Gastroesophageal sphincter (tissue), 3 donors: ENCODE results near the gene POSTN.
"Not testable (repeated sequence)": the region's sequence is repeated elsewhere in the genome, so short reads cannot be mapped to it uniquely, and the experiment has no call there.

Experiments
- CTCF ChIP-seq, 4 experiments: fragments of 200-600 bp in 2 of 4; fragments of 450-650 bp in 2 of 4; sonication (generic) in 1 of 4; IDR thresholded peaks; one replicate each; pipeline ENCODE4 v1.5.1; 2017 to 2019; ENCODE audit warnings: antibody characterized with exemption in 4 of 4, mild to moderate bottlenecking in 2 of 4, moderate library complexity in 2 of 4
- EP300 ChIP-seq: sonication (generic); formaldehyde crosslinking; IDR thresholded peaks from one replicate; pipeline ENCODE4 v1.6.1; 2017; ENCODE audit warnings: antibody characterized with exemption, mild to moderate bottlenecking
- POLR2A ChIP-seq, 2 donors: fragments of 450-650 bp; IDR thresholded peaks; one replicate each; pipeline ENCODE4 v1.6.1; 2017; ENCODE audit warnings: antibody characterized with exemption in 2 of 2, mild to moderate bottlenecking in 2 of 2, moderate library complexity in 1 of 2

DNA sequence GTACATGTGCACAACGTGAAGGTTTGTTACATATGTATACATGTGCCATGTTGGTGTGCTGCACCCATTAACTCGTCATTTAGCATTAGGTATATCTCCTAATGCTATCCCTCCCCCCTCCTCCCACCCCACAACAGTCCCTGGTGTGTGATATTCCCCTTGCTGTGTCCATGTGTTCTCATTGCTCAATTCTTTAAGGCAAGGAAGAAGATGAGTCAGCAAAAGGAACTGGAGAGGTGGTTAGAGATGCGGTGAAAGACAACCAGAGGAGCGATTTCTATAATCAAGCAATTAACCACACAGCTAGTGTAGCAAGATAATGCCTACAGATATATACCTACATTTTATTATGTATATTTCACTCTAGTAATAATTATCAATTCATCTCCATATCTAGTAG, 9.2 kb downstream of the POSTN start:
- not testable (repeated sequence) for TF ChIP-seq CTCF (IDR thresholded peaks at IDR 0.05); POLR2A (IDR thresholded peaks at IDR 0.05); EP300
